ENCODE results near the gene ELMO1.

- TF ChIP-seq CTCF (IDR thresholded peaks at IDR 0.05; ENCODE audit: low read depth, low read length, poor library complexity, severe bottlenecking) (no peak), EZH2phosphoT487 (IDR thresholded peaks at IDR 0.05; ENCODE audit: borderline replicate concordance, low read length) (no peak)
Measured at GRCh38 chr7:37281368-37282092, 167.1 kb downstream of the ELMO1 start.
